Raji (cell line): ENCODE results near the gene YOD1.

Experiments used
- POLR2A ChIP-seq: IDR thresholded peaks from 2 replicates; pipeline ENCODE4 v1.6.1; 2011; ENCODE audit warnings: low read depth, low read length, control low read depth; ENCODE audit not compliant: insufficient read depth

The YOD1 gene

DNA sequence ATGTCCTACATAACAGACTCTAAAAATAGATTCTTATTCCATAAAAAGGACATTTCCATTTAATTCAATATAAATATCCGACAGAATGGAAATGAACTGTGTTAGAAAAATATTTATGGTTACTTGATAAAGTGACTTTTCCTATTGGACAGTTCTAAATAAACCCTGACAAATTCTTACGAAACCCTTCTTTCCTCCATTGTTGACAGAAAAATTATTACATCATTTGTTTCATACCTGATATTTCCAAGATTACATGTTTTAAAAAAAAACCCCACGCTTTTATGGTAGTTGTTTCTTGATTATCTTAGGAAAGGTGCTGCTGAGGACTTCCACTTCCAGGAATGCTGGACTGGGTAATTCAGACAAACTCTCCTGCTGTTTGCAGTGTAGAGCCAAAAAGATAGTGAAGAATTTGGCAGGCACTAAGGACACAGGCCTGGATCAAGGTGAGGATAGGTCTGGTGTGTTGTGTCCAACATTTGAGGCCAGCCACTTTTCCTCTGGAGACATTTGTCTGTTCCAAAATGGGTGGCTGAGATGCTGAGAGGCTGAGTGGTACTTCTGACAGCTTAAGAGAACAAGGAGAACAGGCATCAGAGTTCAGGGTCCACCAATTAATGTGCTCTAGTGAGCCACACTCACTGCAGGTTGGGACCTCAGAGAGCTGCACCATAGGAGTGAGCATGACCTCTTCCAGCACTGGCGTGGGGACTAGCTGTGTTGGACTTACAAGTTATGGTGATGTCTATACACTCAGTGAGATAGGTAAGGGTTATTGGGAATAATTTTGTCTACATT is 11.4 kb downstream of the YOD1 start:
- no peak for TF ChIP-seq POLR2A

DNA sequence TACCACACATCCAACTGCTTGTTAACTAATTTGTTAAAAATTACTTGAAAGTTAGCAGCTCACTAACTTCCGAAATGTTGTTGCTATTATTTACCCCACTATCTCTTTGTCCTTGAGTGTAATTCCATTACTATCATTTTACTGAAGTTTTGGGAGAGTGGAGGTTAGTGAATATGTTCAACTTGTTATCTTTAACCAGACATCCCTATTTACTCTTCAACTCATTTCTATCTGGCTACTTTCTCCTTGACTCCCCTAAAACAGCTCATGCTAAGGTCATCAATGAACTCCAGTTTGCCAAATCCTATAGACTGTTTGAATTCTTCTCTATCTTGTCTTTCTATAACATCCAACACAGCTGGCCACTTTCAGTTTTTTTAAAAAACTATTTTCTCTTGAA is 14.1 kb downstream of the YOD1 start:
- no peak for TF ChIP-seq POLR2A

DNA sequence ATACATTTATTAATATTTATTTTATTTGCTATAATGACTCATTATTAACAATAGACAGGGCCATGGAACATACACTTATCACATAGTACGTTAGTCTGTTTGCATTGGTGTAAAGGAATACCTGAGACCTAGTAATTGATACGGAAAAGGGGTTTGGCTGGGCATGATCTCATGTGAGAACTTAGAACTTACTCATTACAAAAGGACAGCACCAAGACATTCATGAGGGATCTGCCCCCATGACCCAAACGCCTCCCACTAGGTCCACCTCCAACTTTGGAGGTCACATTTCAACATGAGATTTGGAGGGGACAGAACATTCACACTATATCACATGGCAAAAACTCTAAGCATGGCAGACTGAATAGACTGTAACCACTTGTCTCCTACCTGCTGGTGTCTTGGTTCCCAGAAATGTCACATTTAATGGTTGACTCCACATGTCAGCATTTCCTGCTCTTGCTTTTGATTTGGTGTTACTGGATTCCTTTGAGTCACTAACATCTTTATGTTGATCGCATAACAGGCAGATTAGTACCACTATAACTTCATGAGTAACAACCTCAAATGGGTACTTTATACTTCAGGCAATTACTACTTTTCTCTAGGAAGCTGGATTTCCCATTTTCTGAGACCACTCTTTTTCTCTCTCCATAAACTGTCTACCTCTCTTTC is 15.0 kb downstream of the YOD1 start:
- TF ChIP-seq POLR2A, result no peak

DNA sequence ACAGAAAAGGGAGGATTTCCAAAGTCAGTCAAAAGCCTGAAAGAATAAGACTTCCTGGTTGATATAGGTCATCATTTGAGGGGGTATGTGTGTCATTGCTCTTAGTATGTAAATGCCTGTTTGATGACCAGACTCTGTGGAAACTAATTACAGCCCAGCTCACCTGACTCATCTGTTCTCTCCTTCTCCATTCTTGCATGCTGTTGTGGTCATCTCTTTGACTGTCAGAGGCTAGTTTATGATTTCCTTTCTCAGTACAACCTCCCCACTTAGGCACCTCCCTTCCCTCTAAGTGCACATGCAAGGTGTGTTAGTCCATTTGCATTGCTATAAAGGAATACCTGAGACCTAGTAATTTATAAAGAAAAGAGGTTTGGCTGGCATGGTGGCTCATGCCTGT is 16.0 kb downstream of the YOD1 start:
- TF ChIP-seq POLR2A, result no peak

DNA sequence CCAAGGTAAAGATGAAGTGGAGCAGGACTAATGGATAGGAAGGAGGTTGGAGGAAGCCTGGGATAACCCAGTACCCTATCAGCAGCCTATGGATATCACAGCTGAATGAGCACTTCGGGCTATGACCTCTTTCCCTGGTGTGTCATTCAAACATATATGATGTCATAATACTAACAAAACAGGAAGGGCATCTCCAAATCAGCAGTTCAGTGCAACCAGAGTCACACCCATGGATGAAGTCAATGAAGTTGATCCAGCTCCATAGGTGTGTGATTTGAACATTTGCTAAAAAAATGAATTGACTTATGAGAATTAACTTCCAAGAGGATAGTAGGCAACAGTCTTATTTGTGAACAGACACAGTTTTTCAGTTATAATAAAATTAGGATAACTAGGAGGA is 16.8 kb downstream of the YOD1 start:
- TF ChIP-seq POLR2A, result no peak

DNA sequence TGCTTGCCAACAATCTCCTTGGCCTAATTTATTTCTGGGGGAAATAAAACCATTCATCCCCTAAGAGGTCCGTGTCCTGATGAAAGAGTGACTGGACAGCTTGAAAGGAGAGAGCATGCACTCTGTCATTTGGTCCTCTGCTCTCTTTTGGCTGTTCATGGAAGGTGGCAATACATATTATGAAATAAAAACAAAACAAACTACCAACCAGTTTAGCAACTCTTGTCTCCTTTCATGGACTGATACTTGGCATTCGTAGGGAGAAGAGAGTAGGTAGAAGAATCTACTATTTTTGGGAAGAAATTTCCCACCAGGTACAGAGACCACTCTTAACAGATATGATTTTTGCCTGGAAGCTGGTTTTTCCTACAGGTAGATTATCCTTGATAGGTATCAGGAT is 17.7 kb downstream of the YOD1 start:
- TF ChIP-seq POLR2A, result no peak

DNA sequence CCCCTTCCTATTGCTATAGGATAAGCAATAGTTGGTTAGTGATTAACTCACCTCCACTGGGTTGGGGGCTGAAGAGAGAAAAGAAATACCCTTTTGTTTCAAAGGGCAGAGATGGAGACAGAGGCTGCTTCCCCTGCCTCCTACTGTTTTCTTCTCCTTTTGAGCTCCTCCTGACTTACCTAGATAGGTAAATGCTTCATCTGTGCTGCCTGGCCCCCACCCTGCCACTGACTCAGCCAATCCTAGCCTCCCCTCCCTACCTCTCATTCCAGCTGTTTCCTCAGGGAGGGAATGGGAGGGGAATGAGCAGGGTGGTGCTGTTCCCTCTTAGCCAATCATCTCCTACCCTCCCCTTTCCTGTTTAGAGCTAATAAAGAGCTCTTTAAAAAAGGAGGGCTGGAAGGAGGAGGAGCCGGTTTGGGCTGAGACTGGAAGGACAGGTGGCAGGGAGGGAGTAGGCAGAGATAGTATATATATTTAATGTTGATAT is 18.4 kb downstream of the YOD1 start, which contains the start of gene C1orf116:
TSS of gene C1orf116 (minus strand) at position 229 of the 490 bp plus-strand sequence. CDS start 5,158 bp downstream, outside the sequence.
- TF ChIP-seq POLR2A, result no peak

DNA sequence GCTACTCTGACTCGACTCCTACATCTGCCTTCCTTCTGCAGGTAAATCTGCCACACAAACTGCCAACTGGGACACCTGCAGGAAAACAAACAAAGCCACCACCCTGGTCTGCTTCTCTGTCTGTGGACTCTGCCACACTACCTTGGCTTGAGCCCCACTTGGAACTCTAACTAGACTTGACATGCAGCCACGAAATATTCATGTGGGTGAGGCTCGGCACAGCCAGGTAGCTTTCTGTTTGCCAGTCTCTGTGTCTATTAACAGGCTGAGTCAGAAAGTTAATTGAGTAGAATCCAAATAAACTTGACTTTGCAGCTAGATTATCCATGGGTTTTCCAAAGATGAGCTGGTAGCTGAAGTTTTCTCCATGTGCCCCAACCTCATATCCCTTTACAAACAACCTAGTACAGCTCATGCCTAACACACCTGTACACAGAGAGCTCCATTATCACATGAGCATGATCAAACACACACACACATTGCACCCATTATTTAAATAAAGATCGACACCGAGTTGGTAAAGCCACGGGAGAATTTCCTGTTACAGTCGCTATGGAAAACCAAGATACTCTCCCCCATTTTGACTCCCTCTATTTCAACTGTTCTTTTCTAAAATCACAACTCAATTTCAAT is 19.3 kb downstream of the YOD1 start:
- no peak for TF ChIP-seq POLR2A

DNA sequence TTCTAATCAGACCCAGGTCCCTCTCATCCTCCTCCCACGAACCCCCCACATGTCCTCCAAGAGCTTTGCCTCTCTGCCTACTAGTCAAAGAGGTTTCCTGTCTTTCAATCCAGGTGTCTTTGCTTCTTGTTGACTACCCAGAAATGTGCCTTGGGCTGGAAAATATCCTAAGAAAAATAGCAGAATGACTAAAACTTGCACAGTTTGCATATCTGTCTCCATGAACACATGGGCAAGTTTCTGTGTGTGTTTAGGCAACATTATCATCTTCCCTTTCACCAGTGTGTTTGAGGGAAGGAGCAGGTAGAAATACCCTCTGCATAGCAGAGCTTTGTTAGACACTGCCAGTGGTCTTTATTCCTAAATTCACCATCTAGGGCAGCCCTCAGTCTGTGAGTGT is 20.0 kb downstream of the YOD1 start:
- no peak for TF ChIP-seq POLR2A

DNA sequence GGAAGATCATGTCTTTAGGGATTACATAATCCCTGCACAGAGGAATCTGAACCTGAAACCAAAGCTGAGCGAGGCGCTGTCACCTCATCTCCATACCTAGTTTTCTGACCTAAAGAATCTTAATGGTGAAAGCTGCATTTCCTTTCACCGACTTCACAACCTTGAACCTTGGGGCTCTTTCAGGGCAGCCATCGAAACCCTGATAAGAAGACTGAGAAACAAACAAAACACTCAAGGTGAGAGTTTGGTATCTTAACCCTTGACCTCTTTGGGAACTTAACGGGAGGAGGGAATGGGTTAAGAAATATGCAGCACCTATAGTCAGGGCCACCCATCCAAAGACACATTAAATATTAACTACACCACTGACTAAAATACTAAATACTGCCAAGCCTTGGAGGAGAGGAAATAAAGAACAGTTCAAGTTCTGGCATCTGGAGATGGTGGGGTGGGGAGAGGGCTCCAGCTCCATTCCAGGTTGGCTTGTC is 20.4 kb downstream of the YOD1 start:
- TF ChIP-seq POLR2A, result no peak

DNA sequence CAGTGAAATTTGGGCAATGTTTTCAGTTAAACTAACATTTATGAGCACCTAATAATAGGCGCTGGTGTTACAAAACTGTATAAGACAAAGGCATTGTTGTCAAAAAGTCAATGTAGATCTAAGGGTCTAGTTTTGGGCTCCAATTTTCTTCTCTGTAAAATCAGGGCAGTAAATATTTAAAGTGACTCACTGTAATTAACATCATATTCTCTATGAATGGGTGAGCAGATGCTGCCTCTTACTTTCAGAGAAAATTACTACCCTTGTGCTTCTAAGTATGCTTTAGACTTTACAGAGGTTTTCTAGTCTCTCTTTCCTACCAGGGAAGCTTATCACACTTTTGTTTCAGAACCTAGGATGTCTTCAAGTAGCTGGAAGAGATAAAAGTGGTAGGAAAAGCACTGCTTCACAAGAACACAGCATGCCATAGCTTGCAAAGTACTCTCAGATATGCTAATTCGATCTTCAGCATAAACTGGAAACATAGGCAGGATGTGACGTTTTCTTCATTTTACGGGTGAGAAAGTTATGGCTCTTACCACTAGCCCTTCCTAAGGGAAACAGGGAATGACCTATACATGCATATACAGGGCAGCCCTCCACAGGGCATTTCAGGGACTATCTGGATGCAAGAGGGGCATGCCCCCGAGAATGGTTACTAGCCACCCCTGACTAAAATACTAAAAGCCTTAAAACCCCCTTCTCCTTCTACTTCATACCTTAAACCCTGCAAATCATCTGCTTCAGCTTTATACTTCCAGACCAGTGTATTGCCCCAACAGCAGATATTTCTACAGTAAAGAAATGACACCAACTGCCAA is 21.1 kb downstream of the YOD1 start:
- TF ChIP-seq POLR2A, result no peak

DNA sequence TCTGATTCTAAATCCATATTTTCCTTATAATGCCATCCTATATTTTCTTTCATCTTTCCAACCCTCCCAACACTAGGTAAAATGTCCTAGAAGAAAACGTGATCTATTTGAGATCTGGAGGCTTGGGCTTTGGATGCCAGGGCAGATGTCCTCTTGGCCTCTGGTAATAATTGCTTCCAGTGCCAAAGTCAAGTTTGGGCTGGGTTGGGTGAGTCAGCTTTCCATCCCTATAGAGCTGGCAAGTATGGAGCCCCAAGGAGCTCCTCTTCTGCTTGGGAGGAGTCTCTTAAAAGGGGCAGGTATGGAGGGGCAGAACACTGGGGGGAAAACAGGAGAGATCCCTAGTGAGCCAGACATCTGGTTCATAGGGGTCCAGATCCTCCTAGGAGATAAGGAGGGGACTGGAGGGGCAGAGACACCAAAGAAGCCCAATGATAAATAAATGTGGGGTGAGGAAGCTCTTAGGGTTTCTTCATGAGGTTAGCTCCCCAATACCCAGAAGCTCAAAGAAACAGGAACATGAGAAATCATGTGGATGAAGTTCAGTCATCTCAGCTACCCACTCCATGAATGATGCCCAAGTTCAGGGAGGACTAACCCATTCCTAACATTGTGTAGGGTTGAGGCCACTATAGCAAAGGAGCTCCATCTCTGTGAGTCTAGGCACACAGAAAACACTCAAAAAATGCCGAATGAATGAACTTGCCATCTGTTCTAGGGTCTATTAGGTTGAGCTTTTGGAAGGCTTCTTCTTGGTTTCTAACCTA is 21.9 kb downstream of the YOD1 start:
- TF ChIP-seq POLR2A, result no peak

DNA sequence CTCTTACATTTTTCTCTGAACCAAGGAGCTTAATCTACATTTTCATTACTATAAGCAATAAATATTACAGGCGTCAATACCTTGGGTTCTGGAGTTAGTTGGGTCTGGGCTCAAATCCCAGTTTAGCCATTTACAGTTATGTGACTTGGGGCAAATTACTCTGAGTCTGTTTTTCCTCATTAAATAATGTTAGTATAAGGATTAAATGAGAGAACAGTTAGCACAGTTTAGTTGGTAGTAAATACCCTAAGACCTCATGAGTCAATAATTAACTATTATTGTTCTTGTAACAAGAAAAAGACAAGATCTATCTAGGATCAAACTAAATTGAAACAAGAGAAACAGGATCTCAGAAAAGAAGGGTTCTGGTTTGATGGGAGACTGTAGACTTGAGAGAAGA is 23.1 kb downstream of the YOD1 start:
- TF ChIP-seq POLR2A, result no peak

DNA sequence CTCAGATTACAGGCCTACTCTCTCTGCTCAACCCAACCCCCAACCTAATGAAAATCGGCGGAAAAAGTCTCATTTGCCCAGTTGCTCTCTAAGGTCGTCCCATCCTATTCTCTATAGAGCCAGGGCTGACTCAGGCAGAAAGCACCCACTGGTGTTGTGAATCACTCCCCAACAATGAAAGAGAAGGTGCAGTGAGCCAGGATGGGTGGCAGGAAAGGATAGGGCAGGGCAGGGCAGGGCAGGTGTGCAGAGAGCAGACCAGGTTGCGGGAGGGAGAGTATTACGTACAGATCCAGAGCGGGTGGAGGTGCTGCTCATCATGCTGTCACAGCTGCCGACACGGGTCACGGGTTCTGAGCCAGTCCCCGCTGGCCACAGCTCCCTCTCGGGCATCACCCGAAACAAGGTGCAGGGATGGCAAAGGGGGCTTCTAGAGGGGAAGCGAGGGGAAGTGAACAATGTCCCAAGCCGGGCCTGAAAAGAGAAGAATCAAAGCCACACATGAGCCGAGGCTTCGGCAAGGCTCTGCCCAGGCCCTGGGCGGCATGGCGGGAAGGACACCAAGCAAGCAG is 23.7 kb downstream of the YOD1 start:
- no peak for TF ChIP-seq POLR2A
